GM20000 (cell line): ENCODE data around the gene SRPK2.
"Not testable (repeated sequence)": the region's sequence is repeated elsewhere in the genome, so short reads cannot be mapped to it uniquely, and the experiment has no call there.

ENCODE experiments used
- DNase-seq: peaks from one replicate; pipeline ENCODE4 v3.0.0; 2012; ENCODE audit warnings: low spot score
- TF ChIP-seq, protein P1 (sequence below): IDR thresholded peaks from 2 replicates; pipeline ENCODE4 v1.5.1; 2012; ENCODE audit warnings: mild to moderate bottlenecking, control low read depth; ENCODE audit errors: extremely low read depth, missing control alignments

Gene SRPK2

DNA sequence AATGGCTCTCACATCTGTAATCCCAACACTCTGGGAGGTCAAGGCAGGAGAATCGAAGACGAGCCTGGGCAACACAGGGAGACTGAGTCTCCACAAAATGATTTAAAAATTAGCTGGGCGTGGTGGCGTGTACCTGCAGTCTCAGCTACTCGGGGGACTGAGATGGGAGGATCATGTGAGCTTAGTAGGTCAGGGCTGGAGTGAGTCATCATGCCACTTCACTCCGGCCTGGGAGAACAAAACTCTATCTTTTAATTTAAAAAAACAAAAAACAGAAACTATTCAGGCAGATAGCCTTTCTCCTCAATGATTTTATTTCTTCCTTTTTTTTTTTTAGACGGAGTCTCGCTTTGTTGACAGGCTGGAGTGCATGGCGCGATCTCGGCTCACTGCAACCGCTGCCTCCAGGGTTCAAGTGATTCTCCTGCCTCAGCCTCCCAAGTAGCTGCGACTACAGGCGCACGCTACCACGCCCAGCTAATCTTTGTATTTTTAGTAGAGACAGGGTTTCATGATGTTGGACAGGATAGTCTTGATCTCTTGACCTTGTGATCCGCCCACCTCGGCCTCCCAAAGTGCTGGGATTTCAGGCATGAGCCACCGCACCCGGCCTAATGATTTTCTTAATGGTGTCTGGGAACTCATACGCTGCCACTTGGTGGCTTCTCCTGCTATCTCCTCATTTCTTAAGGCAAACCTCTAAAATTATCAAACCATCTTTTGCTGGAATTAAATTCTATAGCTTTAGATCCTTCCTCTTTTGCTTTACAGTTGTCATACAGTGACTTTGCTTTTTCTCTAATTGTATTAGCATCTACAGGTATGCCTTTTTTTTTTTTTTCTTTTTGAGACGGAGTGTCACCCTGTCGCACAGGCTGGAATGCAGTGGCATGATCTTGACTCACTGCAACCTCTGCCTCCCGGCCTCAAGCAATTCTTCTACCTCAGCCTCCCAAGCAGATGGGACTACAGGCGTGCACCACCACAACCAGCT, 22.9 kb downstream of the SRPK2 start:
- no peak for DNase-seq
- TF ChIP-seq, protein P1, sequence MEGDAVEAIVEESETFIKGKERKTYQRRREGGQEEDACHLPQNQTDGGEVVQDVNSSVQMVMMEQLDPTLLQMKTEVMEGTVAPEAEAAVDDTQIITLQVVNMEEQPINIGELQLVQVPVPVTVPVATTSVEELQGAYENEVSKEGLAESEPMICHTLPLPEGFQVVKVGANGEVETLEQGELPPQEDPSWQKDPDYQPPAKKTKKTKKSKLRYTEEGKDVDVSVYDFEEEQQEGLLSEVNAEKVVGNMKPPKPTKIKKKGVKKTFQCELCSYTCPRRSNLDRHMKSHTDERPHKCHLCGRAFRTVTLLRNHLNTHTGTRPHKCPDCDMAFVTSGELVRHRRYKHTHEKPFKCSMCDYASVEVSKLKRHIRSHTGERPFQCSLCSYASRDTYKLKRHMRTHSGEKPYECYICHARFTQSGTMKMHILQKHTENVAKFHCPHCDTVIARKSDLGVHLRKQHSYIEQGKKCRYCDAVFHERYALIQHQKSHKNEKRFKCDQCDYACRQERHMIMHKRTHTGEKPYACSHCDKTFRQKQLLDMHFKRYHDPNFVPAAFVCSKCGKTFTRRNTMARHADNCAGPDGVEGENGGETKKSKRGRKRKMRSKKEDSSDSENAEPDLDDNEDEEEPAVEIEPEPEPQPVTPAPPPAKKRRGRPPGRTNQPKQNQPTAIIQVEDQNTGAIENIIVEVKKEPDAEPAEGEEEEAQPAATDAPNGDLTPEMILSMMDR: no peak

DNA sequence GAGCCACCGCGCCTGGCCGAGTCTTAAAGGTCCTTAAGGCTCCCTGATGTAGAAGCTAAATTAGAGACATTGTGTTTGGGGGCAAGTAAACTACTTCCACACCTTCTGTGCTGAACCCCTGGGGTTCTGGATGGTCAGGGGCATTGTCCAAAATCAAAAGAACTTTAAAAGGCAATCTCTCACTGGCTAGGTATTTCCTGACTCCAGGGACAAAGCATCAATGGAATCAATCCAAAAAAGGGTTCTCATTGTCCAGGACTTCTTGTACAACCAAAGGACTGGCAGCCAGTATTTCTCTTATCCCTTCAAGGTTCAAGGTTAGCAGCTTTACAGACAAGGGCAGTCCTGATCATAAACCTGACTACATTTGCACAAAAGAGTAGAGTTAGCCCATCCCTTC, 24.0 kb downstream of the SRPK2 start:
- TF ChIP-seq, protein P1: no peak
- no peak for DNase-seq

DNA sequence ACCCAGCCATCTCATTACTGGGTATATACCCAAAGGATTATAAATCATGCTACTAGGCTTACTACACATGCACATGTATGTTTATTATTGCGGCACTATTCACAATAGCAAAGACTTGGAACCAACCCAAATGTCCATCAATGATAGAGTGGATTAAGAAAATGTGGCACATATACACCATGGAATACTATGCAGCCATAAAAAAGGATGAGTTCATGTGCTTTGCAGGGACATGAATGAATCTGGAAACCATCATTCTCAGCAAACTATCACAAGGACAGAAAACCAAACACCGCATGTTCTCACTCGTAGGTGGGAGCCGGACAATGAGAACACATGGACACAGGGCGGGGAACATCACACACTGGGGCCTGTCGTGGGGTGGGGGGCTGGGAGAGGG, 25.1 kb downstream of the SRPK2 start:
- DNase-seq: not testable (repeated sequence)

DNA sequence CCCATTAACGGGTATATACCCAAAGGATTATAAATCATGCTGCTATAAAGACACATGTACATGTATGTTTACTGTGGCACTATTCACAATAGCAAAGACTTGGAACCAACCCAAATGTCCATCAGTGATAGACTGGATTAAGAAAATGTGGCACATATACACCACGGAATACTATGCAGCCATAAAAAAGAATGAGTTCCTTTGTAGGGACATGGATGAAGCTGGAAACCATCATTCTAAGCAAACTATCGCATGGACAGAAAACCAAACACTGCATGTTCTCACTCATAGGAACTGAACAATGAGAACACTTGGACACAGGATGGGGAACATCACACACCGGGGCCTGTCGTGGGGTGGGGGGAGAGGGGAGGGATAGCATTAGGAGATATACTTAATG, 26.0 kb downstream of the SRPK2 start:
- DNase-seq: not testable (repeated sequence)

DNA sequence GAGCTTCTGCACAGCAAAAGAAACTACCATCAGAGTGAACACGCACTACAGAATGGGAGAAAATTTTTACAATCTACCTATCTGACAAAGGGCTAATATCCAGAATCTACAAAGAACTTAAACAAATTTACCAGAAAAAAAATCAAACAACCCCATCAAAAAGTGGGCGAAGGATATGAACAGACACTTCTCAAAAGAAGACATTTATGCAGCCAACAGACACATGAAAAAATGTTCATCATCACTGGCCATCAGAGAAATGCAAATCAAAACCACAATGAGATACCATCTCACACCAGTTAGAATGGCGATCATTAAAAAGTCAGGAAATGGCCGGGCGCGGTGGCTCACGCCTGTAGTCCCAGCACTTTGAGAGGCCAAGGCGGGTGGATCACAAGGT, 26.7 kb downstream of the SRPK2 start:
- not testable (repeated sequence) for DNase-seq

DNA sequence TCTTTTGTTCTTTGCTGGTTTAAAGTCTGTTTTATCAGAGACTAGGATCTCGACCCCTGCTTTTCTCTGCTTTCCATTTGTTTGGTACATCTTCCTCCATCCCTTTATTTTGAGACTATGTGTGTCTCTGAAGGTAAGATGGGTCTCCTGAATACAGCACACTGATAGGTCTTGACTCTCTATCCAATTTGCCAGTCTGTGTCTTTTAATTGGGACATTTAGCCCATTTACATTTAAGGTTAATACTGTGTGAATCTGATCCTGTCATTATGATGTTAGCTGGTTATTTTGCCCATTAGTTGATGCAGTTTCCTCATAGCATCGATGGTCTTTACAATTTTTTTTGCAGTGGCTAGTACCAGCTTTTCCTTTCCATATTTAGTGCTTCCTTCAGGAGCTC, 28.6 kb downstream of the SRPK2 start:
- DNase-seq: not testable (repeated sequence)

DNA sequence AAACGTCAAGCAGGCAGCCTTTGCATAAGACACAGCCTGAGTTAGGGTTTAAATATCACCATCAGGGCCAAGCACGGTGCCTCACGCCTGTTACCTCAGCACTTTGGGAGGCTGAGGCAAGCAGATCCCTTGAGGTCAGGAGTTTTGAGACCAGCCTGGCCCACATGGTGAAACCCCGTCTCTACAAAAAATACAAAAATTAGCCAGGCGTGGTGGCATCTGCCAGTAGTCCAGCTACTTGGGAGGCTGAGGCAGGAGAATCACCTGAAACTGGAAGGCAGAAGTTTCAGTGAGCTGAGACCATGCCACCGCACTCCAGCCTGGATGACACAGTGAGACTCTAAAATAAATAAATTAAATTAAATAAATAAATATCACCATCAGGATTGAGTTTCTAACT, 33.0 kb downstream of the SRPK2 start:
- no peak for DNase-seq
- TF ChIP-seq, protein P1: no peak

DNA sequence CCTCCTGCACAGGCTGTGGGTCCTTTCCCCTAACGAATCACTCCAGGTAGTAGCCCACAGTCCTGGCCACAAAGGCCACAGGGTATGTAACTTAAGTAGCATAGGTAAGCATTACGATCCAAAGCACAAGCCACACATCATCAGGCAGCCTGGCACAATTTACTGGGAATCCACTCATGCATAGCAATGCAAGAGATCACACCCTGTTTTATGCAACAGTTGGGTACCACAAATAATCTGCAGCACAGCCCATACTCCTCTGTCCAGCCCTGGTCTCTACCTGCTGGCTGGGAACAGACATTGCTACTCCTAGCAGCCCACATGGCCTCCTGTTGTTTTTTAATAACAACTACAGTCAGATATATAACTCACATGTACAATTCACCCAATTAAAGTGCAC, 34.3 kb downstream of the SRPK2 start:
- no peak for DNase-seq
- TF ChIP-seq, protein P1: no peak

DNA sequence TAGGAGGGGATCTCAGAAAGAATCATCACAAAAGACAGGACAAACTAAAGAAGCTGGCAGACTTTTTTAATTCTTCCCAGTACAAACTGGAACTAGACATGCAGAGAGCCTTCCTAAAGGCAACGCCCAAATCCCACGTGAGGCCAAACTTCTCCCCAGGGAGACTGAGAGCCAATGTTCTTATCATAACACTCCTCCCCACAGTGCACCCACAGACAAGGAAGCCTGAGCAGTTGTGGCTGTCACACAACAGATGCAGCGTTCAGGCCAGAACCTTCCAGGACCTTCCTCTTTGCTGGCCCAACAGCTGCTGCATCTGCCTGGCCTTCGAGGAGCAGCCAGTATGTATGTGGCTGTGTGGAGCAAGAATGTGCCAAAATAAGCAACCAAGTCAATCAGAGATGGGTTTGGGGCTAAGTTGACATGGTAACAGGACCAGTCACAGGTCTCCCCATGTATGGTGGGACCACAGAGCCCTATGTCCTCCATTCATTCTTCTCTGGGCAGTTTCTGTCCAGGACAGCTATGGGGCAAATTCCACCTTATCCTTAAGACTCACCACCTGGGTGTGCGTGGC, 34.9 kb downstream of the SRPK2 start:
- TF ChIP-seq, protein P1: no peak
- peak; percentile 14 for DNase-seq
